ENCODE data around the gene AGAP1. TPM values are rescaled to one million over a fixed set of nuclear protein-coding genes. Genes with fewer than 3 reads are reported as not detected.

Gene AGAP1
- total and polyA plus RNA-seq, 9 donors = 5.7 to 32.2 (median 20.2) TPM

DNA sequence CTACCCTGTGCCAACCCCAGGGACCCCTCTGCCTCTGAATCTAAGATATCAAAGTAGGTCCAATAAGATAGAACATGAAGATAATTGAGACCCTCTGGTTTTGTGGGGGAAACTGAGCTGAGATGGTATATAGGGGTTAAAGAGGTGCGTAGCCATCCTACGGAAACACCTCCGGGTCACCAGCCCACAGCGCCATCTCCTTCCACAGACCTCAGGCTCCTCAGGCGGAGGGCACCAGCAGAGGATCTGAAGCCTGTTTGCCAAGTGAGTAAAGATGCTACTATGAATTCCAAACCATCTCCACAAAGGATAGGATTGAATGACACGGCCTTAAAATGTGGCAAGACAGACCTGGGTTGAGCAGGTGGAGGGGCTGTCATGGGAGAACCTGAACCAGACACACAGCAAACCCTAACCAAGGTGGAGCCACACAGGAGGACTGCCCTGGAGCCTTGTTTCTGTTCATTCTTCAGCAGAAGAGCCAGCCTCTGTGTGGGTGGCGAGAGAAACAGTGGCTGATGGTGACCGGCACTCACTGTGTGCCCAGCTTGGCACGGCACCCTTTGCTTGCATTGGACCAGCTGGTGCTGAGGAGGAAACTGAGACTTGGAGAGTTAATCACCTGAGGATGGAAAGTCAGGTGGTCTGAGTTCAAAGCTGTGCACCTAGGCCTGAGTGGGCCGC lies 664.1 kb downstream of the AGAP1 start:
- 88 to 91% (median 90%) methylated on average over 10 of the region's 10 CpGs for WGBS, 3 donors
- intact Hi-C loops (cut with DNase I) = no loop called here
- no peaks in the 10 kb centered on the region for H3K9me3 ChIP-seq
- no peak overlapping the region for H3K27ac ChIP-seq
- no peaks in the 10 kb centered on the region for H3K4me1 ChIP-seq (ENCODE audit: insufficient read depth)
- no peak for TF ChIP-seq EP300 (IDR thresholded peaks at IDR 0.05)
- no peak for TF ChIP-seq POLR2A (IDR thresholded peaks at IDR 0.05)
- TF ChIP-seq, protein P1, sequence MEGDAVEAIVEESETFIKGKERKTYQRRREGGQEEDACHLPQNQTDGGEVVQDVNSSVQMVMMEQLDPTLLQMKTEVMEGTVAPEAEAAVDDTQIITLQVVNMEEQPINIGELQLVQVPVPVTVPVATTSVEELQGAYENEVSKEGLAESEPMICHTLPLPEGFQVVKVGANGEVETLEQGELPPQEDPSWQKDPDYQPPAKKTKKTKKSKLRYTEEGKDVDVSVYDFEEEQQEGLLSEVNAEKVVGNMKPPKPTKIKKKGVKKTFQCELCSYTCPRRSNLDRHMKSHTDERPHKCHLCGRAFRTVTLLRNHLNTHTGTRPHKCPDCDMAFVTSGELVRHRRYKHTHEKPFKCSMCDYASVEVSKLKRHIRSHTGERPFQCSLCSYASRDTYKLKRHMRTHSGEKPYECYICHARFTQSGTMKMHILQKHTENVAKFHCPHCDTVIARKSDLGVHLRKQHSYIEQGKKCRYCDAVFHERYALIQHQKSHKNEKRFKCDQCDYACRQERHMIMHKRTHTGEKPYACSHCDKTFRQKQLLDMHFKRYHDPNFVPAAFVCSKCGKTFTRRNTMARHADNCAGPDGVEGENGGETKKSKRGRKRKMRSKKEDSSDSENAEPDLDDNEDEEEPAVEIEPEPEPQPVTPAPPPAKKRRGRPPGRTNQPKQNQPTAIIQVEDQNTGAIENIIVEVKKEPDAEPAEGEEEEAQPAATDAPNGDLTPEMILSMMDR (IDR thresholded peaks at IDR 0.05) = no peak
- no peak overlapping the region for H3K4me3 ChIP-seq
- H3K36me3 ChIP-seq = no peaks in the 10 kb centered on the region
- no peaks in the 10 kb centered on the region for H3K27me3 ChIP-seq
- no peak for DNase-seq

DNA sequence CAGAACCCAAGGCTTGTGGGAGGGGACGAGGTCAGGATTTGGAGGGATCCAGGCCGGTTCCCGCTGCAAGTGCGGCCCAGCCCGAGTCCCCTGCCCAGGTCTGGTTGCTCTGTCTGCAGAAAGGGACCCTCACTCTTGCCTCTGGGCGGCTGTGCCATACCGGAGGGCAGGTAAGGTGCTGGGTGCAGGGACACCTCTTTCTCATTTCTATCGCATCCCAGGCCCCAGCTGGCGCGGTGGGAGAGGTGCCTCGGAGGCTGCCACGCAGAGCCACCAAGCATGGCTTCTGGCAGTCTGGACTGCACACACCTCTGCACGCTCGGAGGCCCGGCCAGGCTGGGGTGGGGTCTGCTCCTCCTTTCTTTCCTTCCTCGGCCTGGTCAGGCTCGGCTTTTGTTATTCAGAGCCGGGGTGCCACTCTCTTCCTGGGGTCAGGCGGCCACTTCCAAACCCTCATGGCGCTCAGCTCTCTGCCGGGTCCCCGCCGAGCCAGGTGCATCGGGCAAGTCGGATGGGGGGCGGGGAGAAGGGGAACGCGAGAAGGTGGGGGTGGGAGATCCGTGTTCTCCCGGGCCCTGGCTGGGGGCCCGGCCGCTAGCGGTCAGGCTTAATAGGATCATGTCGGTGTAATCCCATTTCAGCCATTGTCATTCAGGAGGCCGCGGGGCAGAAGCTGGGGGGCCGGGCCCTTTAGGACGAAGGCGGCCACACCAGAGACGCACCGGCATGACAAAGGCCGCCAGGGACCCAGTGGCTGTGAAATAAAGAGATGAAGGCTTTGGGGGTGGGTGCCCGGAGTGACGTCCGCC lies 665.3 kb downstream of the AGAP1 start:
- intact Hi-C loops (cut with DNase I) = no loop called here
- Histone ChIP-seq H3K27ac (no peak overlapping the region), H3K27me3 (no peaks in the 10 kb centered on the region), H3K4me1 (ENCODE audit: insufficient read depth) (peaks cover 3% of the 10 kb centered on the region), H3K4me3 (no peak overlapping the region), H3K9me3 (no peaks in the 10 kb centered on the region), H3K36me3 (no peaks in the 10 kb centered on the region)
- WGBS, 3 donors = 33 to 43% (median 42%) methylated on average over 45 of the region's 45 CpGs
- DNase-seq = no peak
- TF ChIP-seq, protein P1 (IDR thresholded peaks at IDR 0.05) = no peak
- TF ChIP-seq POLR2A (IDR thresholded peaks at IDR 0.05) (no peak), EP300 (IDR thresholded peaks at IDR 0.05) (no peak)

DNA sequence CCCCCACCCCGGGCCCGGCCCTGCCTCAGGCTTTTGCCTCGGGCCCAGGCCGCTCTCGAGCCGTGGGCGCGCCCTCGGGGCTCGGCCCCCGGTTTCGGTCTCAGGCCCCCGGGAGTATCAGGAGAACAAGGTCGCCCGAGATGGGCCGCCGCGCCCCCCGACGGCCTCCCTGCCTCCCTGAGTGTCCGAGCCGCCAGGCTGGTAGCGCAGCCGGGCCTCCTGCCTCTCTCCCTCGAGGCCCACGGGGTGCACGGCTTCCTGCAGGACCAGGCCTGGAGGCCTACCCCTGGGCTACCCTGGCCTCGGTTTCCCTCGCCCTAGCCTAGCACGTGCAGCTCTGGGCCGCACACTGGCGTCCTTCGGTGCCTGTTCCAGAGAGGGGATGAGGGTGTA lies 665.9 kb downstream of the AGAP1 start:
- Histone ChIP-seq H3K27ac (no peak overlapping the region), H3K4me1 (ENCODE audit: insufficient read depth) (peaks cover 3% of the 10 kb centered on the region), H3K36me3 (no peaks in the 10 kb centered on the region), H3K4me3 (no peak overlapping the region), H3K27me3 (no peaks in the 10 kb centered on the region), H3K9me3 (no peaks in the 10 kb centered on the region)
- no peak for DNase-seq
- intact Hi-C loops (cut with DNase I) = no loop called here
- WGBS, 3 donors = 19 to 41% (median 33%) methylated on average over 31 to 33 of the region's 33 CpGs
- TF ChIP-seq POLR2A (IDR thresholded peaks at IDR 0.05) (no peak), EP300 (IDR thresholded peaks at IDR 0.05) (no peak)
- TF ChIP-seq, protein P1 (IDR thresholded peaks at IDR 0.05) = no peak

DNA sequence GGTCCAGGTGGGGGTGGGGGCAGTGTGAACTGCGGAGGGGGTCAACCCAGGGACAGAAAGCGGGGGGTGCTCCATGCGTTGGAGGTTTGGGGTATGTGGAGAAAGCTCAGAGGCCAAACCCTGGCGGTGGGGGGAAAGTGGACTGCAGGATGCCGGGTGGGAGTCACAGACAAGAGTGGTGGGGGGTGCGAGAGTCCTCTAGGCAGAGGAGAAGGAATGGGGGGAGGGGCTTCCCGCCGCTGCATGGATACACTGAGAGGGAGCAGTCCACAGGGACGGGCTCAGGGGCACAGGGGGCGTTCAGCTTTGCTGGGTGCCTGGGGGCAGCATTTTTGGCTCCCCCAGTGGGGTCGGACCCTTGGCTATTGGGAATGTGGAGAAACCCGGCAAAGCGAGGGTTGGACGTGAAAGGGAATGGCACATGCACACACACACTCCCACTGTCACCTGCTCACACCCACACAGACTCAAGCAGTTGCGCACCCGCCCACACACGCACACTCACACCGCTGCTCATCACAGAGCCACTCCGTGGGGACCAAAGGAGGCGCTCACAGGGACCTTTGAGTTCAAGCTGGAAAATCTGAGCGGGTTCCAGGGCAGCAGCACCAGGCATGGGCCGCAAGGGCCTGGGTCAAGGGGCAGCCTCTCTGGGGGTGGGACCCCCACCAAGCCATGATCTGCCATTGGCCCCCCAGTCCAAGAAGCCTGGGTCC lies 666.7 kb downstream of the AGAP1 start:
- H3K27me3 ChIP-seq = no peaks in the 10 kb centered on the region
- TF ChIP-seq POLR2A (IDR thresholded peaks at IDR 0.05) (no peak), EP300 (IDR thresholded peaks at IDR 0.05) (no peak)
- TF ChIP-seq, protein P1 (IDR thresholded peaks at IDR 0.05) = no peak
- no peak for DNase-seq
- peaks cover 3% of the 10 kb centered on the region for H3K4me1 ChIP-seq (ENCODE audit: insufficient read depth)
- 42 to 53% (median 45%) methylated on average over 22 of the region's 22 CpGs for WGBS, 3 donors
- no peak overlapping the region for H3K27ac ChIP-seq
- H3K9me3 ChIP-seq = no peaks in the 10 kb centered on the region
- no peak overlapping the region for H3K4me3 ChIP-seq
- H3K36me3 ChIP-seq = no peaks in the 10 kb centered on the region
- intact Hi-C loops (cut with DNase I) = no loop called here
